ENCODE results near the gene ASB18.
"Not testable (repeated sequence)": the region's sequence is repeated elsewhere in the genome, so short reads cannot be mapped to it uniquely, and the experiment has no call there.

Gene ASB18, protein sequence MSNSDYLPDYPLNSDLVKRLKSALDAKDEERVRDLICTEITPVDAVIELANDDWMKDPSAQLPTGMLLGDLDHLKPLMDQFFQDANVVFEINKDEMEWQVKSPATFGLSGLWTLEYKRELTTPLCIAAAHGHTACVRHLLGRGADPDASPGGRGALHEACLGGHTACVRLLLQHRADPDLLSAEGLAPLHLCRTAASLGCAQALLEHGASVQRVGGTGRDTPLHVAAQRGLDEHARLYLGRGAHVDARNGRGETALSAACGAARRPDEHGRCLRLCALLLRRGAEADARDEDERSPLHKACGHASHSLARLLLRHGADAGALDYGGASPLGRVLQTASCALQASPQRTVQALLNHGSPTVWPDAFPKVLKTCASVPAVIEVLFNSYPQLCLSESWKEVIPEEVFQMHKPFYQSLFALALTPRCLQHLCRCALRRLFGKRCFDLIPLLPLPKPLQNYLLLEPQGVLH

DNA sequence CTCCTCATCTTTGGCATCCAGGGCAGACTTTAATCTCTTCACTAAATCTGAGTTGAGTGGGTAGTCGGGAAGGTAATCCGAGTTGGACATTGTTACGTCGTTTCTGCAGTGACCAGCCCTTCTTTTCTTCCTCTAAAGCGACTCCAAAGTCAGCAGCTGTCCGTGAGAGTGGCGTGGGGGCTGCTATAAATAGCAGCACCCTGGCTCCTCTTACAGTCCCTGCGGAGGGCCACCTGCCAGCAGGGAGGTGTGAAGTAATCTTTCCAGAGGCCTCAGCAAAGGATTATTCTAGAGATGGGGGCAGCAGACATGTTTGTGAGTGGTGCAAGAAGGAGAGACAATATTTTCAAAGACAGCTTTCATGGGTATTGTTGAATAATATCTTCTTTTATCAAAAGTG is at the start of gene ASB18:
ASB18 (minus strand) TSS at position 151 of the 400 bp plus-strand sequence; CDS start at position 90, 61 bp downstream.
- DNase-seq, result no peak

DNA sequence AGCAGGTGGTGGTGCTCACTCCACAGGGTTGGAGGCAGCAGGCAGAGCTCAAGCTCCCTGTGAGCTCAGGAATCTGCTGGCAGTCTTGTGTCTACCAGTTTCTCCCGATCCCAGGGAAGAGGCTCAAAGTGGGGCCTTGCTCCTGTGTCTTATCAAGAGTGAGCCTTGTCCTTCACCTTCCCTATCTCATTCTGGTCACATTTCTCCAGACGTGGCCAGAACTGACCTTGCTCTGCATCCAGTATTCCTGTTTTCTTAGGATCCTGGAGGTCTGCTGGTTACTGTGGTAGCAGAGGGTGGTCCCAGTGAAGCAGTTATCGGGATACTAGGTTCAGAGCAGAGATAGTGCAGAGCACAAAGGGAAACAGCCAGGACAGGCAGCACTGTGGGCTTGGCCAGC is 47.1 kb upstream of the ASB18 start:
- no peak for DNase-seq

DNA sequence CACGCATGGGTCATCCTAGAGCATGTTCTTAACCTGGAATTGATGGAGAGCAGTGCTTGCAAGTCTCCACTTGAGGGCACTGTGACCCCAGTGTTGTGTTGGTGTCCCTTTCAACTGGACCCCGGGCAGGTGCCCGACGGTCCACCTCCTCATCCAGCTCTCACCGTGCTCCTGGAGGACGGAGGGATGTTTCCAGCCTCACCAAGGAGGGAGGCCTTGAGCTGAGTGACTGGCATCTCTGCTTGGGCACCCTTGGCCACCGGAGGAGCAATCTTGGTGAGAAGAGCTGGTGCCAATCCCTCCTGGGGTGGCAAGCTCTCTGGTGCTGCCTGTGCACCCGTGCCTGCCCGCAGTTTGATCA is 45.4 kb upstream of the ASB18 start:
- no peak for DNase-seq

DNA sequence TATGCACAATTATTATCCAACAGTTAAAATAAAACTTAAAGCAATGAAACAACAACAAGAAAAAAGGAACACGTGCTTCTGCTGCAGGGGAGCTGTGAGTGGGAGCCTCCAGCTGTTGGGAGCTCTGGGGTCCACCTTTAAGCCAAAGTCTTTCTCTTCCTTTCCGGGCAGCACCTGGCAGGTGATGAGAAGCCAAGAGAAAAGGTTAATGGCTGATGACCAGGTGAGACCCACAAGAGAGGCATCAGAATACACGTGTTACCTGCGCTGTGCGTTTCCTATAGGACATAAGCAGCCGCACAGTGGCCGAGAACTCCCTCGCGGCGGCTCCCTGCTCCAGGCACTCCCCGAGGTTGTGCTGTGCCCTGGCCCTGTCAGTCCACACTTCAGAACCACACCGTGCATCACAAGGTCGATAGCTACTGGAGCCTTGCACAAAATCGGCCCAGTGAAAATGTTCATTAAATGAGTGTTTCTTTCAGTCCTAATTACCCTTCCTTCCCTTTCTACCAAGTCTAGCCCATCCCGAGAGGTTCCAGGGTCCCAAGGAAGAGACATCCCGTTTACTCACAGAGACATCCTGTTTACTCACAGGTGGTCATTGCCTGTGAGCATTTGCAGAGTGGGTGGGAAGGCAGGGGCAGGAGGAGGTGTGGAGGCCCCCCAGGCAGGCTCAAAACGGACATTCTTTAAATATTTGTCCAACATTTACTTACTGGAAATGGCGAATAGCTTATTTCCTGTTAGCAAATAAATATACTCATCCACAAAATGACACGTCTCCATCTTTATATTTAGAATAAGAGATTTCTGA is 44.9 kb upstream of the ASB18 start:
- no peak for DNase-seq

DNA sequence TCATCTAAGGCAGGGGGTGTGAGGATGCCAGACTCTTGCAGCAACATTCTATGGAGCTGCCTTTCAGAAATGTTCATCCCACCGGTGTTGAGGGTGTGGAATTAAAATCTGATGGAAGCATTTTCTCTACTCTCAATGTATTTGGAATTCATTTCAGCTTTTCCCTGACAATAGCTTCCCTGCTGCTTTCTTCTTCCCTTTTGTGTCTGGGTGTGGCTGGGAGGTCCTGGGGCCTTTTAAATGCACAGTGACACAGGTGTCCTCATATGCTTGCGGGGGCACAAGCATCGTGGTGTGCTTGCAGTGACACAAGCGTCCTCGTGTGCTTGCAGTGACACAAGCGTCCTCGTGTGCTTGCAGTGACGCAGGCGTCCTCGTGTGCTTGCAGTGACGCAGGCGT is 43.4 kb upstream of the ASB18 start:
- DNase-seq, result no peak

DNA sequence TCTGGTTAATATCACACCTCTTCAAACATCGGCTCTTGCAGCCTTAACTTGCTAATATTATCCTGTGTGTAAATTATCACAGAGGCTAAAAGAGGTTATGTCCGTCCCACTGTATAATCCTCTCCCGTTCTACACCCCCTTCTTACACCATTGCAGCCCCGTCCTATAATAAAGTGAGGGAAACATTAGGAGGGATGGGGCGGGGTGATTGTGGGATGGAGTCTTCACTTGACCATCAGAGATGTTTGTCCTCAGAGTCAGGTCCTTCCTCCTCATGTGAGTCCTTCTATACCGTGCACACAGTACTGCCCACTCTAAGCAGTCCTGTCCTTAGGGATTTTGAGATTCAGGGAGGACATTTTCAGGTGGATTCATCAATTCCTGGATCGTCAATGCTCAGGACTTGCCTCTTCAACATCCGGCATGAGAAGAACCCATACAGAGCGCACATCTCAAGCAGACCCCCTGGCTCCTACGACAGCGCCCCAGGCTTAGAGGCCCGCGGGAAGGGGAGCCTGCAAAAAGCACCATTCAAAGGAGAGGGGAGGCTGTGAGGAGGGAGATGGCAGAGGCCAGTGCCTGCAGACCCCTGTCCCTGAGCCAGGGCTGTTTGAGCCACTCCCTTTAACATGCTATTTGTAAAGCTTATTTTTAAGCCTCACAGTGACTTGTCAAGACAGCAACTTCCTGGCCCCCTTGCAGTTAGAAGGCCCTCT is 42.8 kb upstream of the ASB18 start:
- no peak for DNase-seq

DNA sequence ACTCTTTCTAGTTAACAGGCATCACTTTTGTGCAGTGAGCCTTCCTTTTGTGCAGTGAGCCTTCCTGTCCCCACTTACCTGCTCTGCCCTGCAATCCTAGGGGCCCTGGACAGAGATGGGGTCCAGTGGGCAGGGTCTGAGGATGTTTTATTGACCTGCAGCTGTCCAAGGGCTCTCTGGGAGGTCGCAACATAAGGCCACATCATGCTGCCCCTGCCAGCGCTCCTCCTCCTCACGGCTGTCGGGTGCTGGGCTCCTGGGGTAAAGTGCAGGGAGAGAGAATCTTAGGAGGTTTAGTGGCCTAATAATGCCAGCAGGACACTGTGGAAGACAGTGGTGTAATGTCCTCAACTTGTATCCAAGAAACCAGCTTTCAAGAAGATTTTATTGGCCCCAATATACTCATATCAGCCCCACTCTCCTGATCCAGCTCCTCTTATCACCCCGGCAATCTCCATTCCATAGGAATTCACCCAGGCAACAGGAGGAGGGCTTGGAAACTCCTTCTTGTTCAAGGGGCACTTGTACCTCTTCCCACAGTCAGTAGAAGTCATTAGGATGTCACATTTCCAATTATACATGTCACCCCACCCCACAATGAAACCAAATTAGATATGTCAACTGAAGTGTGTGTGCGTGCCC is 41.9 kb upstream of the ASB18 start:
- no peak for DNase-seq

DNA sequence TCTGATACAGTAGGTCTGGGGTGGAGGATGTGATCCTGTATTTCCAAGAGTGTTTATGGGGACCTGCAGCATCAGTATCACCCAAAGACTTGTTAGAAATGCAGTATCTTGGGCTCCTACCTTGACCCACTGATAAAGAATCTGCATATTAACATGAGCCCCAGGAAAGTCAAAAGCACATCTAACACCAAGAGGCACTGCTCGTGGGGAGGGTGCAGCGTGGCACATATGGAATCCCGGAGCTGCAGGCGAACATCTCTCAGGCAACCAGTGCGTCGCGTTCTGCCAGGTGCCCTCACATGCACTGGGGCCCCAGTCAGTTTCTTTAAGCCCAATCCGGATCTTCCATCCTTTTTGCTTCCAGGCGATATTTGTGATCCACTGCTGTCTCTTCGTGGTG is 41.3 kb upstream of the ASB18 start:
- no peak for DNase-seq

DNA sequence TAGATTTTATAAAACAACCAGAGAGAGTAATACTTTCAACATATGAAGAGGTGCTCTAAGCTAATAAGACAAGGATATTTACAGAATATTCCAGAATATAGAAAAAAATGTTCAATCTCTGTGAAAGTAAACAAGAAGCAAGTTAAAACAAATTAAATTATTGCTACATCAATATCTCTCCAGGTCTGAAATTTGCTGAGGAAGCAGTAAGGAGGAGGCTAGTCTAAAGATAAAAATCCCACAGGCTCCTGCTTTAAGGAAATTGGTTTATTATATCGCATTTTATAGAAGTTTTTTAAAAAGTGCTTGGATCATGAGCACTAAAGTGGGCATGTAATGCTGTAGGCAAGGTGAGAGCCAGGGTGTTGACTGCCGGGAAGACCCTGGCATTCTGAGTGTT is 39.7 kb upstream of the ASB18 start:
- no peak for DNase-seq

DNA sequence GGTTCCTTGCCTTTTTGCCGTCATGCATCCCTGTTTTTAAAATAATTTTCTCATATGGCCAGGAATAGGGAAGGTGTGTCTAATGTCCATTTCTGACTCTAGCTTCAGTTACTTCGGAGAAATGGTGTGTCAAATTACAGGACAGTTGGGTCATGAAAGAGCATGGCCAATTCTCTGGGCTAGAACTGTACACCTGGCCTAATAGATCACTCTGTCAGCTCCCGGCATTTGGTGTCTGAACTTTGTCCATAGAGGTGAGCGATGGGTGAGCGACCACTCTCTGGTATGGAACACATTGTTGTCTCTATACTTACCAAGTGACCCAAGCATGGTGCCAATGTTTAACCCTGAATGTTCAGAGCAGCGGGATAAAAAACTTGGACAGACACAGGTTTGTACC is 38.3 kb upstream of the ASB18 start:
- DNase-seq, result no peak

DNA sequence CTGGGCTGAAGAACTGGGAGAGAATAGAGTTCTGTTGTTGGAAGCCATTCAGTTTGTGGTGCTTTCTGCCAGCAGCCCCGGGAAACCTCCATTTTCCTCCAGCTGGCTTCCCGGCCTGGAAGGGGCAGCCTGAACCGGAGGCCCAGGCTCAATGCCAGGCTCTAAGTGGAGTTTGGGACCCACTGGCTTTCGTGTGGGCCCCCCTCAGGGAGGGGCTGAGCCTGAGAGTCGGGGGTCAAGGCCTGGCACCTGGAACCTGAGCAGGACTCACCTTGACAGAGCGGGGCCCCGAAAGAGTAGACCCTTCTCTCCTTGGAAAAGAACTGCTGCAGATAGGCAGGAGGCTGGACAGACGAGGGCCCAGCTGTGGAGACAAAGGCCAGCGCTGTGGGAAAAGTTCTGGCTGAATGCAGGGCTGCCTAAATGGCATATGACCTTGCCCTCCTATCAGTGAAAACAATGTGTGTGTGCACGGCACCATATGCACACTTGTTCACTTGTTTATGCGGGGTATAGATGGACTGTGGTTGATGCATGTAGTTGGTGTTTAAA is 34.8 kb upstream of the ASB18 start:
- DNase-seq, result no peak

DNA sequence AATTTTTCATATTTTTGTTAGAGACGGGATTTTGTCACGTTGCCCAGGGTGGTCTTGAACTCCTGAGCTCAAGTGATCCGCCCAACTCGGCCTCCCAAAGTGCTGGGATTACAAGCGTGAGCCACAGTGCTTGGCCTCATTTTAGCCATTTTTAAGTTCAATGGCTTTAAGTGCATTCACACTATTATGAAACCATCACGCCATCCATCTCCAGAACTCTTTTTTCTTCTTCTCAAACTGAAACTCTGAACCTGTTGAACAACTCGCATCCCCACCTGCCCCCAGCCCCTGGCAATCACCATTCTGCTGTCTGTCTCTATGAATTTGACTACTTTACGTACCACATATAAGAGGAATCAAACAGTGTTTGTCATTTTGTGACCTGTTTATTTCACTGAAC is 31.3 kb upstream of the ASB18 start:
- no peak for DNase-seq

DNA sequence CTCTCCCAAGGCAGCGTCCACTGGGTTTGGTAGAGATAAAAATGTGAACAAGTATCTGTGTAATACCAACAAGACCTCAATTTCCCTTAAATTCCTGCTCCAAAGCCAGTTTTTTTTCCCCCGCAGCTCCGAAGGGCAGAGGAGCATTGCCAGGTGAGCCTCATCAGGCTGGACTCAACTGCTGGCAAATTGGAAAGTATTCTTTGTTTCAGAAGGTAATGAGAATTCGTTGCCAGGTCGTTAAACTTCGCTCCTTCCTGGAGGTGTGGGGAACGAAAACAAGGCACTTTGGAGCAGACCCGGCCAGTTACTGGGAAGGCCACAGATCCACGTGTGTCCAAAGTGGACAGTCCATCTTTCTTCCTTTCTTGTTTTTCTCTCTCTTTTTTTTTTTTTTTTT is 30.4 kb upstream of the ASB18 start:
- no peak for DNase-seq

DNA sequence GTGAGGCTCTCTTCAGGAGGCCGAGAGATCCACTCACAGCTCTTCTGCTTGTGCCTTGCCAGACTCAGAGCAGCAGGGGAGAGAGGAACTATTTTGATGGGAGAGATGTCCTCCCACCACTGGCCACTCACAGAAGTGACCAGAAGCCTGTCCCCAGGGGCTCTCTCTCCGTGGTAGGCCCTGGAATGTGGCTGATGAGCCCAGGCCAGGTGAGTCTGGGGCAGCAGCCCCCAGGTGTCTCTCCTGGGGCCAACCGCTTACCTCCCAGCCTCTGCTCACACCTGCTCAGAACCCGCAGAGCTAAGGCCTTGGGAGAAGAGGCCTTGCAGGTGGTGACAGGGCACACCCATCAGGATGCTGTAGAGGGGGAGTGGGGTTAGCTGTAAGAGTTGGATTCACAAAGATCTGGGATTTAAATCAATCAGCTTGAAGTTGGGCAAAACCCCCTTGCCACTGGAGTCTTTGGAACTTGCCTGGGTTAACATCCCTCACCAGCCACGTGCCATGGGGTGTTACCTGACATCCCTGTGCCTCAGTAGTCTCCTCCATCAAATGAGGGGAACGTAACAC is 29.1 kb upstream of the ASB18 start:
- DNase-seq, result no peak

DNA sequence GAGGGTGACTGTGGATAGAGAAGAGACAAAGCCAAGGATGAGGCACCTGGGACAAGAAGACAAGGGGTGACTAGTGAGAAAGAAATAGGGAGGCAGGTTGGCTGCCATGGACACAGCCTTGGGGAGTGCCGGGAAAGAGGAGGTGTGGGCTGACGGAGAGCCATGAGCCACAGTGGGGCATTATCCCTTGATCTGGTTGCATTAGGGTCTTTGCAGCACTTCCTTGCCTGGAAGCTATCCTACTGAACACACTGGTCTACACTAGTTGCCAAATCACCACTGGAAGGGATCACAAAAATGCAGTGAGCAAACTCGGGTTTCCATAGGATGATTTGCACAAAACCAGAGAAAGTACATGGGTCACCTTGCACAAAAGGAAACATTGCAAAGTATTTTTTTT is 27.7 kb upstream of the ASB18 start:
- no peak for DNase-seq

DNA sequence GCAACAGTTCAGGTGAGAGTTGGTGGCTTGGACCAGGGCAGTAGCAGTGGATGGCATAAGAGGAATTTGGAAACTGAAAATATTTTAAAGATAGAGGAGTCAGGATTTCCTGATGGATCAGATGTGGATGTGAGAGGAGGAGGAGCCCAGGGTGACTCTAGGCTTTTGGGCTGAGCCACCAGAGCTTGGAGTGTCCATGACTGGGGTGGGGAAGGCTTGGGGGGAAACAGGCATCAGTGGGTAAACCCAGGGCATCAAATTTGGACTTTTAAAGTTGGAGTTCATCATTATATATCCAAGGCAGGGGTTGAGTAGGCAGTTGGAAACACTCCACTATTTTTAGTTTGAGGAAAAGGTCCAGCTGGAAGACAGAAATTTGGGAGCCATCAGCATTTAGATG is 27.3 kb upstream of the ASB18 start:
- DNase-seq, result no peak

DNA sequence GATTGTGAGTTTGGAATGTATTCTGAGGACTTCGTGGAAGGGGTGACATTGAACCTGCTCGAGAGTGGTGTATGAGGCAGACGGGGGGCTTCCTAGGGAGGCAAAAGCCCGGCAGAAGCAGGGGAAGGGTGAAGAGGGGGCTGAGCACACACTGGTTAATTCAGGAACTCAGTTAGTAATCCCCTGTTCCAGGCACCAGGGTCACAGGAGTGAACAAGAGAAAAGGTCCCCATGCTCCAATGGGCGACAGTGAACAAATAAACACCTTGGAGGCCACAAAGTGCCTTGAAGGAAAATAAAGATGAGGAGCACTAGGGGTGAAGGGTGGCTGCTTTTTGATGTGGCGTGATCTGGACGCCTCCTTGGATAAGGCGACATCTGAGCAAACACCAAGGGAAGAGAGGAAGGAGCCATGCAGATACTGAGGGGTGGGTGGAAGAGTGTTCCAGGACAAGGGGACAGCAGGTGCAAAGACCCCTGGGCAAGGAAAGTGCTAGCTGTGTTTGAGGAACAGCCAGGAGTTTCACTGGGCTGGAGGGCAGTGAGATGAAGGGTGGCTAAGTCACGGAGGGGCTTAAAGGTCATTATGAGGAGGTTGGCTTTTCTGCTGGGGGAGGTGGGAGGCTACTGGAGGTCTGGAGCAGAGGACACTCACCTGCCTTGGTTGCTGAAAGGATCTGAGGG is 26.7 kb upstream of the ASB18 start:
- DNase-seq, result no peak

DNA sequence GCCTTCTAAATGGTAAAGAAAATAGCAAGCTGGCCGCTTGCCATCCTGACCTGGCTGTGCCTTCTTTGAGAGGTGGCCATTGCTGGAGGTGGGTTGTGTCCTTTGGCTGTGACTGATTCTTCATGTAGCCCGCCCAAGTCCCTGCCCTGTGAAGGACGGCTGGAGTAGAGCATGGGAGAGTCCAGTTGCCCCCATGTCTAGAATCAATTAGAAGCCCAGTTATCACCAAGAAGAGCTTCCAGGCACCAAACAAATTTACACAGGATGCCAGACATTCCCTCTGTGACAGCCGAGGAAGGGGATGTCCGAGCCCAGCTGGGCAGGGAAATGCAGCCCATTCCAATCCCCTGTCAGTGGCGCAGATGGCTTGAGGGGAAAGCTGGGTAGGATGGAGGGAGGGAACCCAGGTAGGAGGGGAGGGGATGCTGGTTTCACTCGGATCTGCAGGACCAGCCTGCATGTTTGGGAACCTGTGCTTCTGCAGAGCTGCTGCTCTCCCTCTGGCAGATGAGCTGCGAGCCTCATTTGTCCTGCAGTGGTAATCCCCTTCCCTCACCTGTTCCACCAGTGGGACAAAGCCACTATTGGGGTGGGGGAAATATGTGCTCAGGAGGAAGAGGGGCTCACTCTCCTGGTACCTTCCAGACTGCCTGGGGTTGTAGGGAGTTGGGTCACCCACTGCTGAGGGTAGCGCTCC is 25.7 kb upstream of the ASB18 start:
- no peak for DNase-seq

DNA sequence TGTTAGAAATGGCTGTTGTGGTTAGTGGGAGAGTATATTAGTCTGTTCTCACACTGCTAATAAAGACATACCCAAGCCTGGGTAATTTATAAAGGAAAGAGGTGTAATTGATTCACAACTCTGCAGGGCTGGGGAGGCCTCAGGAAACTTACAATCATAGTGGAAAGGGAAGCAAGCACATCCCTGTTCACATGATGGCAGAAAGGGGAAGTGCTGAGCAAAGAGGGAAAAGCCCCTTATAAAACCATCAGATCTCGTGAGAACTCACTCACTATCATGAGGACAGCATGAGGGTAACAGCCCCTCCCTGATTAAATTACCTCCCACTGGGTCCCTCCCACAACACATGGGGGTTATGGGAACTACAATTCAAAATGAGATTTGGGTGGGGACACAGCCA is 24.2 kb upstream of the ASB18 start:
- DNase-seq, result not testable (repeated sequence)

DNA sequence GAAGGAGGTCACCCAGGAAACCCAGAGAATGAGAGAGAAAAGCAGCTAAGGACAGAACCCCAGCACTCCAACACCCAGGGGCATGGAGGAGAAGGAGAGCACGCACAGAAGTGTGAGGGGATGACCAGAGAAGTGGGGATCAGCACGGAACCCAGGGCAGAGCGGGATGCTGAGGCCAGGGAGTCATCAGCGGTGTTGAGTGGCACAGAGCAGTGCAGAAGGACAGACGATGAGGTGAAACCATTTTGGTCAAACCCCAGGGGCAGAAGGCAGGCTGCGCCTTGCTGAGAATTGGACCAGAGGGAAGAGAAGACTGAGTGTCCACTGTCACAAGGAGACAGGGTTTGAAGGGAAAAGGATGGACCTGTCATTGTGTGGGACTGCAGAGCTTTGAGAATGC is 23.4 kb upstream of the ASB18 start:
- no peak for DNase-seq

DNA sequence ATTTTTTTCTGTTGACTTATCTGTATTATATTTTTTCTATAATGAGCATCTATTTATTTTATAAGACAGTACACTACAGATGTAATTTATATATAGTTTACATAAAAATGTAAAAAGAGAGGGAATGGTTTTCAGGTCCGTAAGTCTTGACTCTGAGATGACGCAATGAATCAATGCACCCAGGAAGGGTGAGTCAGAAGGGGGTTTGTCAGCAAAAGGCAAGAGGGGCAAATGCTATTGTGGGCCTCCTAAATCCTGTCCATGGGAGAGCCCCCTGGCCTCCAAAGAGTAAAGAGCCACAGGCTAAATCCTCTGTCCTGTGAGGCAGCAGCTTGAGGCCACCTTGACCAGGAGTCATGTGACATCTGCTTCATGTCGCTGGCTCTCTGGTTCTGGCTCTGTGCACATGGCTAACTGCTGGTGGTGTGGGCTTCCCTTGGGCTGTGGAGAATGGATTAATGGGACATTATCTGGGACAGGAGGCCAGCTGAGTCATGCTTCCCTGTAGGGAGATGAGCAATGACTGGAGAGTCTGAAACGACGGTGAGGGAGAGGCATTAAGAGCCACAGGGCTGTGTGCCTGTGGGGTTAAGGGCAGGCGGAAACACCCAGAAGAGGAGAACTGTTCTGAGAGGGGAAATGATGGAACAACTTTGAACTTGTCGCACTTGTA is 22.8 kb upstream of the ASB18 start:
- peak; percentile 14 for DNase-seq

Data from NCI-H226 (cell line).